ENCODE data around the gene KIAA1586. TPM values are rescaled to one million over a fixed set of nuclear protein-coding genes. Genes with fewer than 3 reads are reported as not detected.

Gene KIAA1586
- 5.1 and 6.0 TPM in 2 replicates for total RNA-seq

GRCh38 chr6:57046332-57047256 lies at the start of gene KIAA1586:
Gene KIAA1586 (plus strand): TSS chr6:57046693. CDS start chr6:57046756, 63 bp downstream.

GRCh38 chr6:57089687-57090457 lies 43.4 kb downstream of the KIAA1586 start, which contains the start of gene ZNF451:
Gene ZNF451 (plus strand): TSS chr6:57090188. CDS start chr6:57090254, 66 bp downstream.

Other genes with a start within 250 kb of the KIAA1586 start
- gene BEND6, start 91.6 kb upstream of the KIAA1586 start, total RNA-seq, result 3.2 and 4.0 TPM in 2 replicates
- gene ZNF451, start 43.5 kb downstream of the KIAA1586 start, total RNA-seq, result 27.9 and 44.6 TPM in 2 replicates
- 5.8 and 8.7 TPM in 2 replicates for gene BAG2, start 125.6 kb downstream of the KIAA1586 start, total RNA-seq
- gene RAB23, start 175.6 kb downstream of the KIAA1586 start, total RNA-seq, result 15.2 and 23.3 TPM in 2 replicates